Neural cell (in vitro differentiated cells): Measurements from ENCODE around the gene UBL4B. TPM values are rescaled to one million over a fixed set of nuclear protein-coding genes. Genes with fewer than 3 reads are reported as not detected.

Experiments used
- H2AFZ ChIP-seq: fragments of 200-600, 300-800 bp; sonication (generic), shearing (Covaris generic); 2 replicates; pipeline ENCODE4 v1.6.0; 2014; ENCODE audit warnings: low read depth, mild to moderate bottlenecking, antibody characterized with exemption, low read length, moderate library complexity
- H3F3A ChIP-seq: fragments of 200-600 bp; shearing (Covaris generic); 2 replicates; pipeline ENCODE4 v1.6.1; 2016; ENCODE audit warnings: mild to moderate bottlenecking, moderate library complexity, mixed read lengths, antibody characterized with exemption, low read length; ENCODE audit not compliant: insufficient read depth, poor library complexity, severe bottlenecking
- H3K27ac ChIP-seq: fragments of 200-600, 300-800 bp; sonication (generic), shearing (Covaris generic); 2 replicates; pipeline ENCODE4 v1.5.1; 2014; ENCODE audit warnings: mild to moderate bottlenecking, low read length, moderate library complexity
- H3K27me3 ChIP-seq: fragments of 300-800, 200-600 bp; sonication (generic), shearing (Covaris generic); 2 replicates; pipeline ENCODE4 v1.6.0; 2014; ENCODE audit warnings: mild to moderate bottlenecking, low read depth, low read length, moderate library complexity; ENCODE audit not compliant: insufficient read depth
- H3K36me3 ChIP-seq: fragments of 300-800, 200-600 bp; sonication (generic), shearing (Covaris generic); 2 replicates; pipeline ENCODE4 v1.5.1; 2014; ENCODE audit warnings: mild to moderate bottlenecking, antibody characterized with exemption, low read length, moderate library complexity; ENCODE audit not compliant: insufficient read depth
- H3K4me2 ChIP-seq: fragments of 300-800, 200-600 bp; sonication (generic), shearing (Covaris generic); 2 replicates; pipeline ENCODE4 v1.6.0; 2014; ENCODE audit warnings: mild to moderate bottlenecking, low read length
- H3K4me3 ChIP-seq: fragments of 300-800, 200-600 bp; sonication (generic), shearing (Covaris generic); 2 replicates; pipeline ENCODE4 v1.5.1; 2014; ENCODE audit warnings: mild to moderate bottlenecking, low read length, moderate library complexity
- H3K79me2 ChIP-seq: fragments of 200-600 bp; shearing (Covaris generic); replicated peaks from 2 replicates; pipeline ENCODE4 v1.6.0; 2014; ENCODE audit warnings: mild to moderate bottlenecking, low read length, moderate library complexity; ENCODE audit not compliant: insufficient read depth
- H3K9ac ChIP-seq: fragments of 300-800, 200-600 bp; sonication (generic), shearing (Covaris generic); 2 replicates; pipeline ENCODE4 v1.6.1; 2016; ENCODE audit warnings: mild to moderate bottlenecking, low read length, mixed read lengths
- H3K9me2 ChIP-seq: fragments of 200-600 bp; shearing (Covaris generic); 2 replicates; pipeline ENCODE4 v1.6.1; 2016; ENCODE audit warnings: mild to moderate bottlenecking, low read length, mixed read lengths; ENCODE audit not compliant: insufficient read depth
- H3K9me3 ChIP-seq: fragments of 200-600, 300-800 bp; sonication (generic), shearing (Covaris generic); 2 replicates; pipeline ENCODE4 v1.6.1; 2016; ENCODE audit warnings: mild to moderate bottlenecking, mixed run types, low read length, moderate library complexity, mixed read lengths
- H4K20me1 ChIP-seq: fragments of 200-600 bp; shearing (Covaris generic); 2 replicates; pipeline ENCODE4 v1.6.1; 2016; ENCODE audit warnings: mild to moderate bottlenecking, mixed run types; ENCODE audit not compliant: insufficient read depth
- EP300 ChIP-seq: fragments of 450-650 bp; conservative IDR thresholded peaks from 2 replicates; pipeline ENCODE4 v1.6.1; 2014; ENCODE audit warnings: antibody characterized with exemption, mild to moderate bottlenecking, moderate library complexity; ENCODE audit not compliant: poor library complexity, severe bottlenecking
- EZH2 ChIP-seq: fragments of 200-600, 300-800 bp; shearing (Covaris generic), sonication (generic); IDR thresholded peaks from 2 replicates; pipeline ENCODE4 v1.6.1; 2014; ENCODE audit warnings: antibody characterized with exemption, low read length, borderline replicate concordance, mild to moderate bottlenecking; ENCODE audit not compliant: insufficient read depth, poor library complexity, severe bottlenecking
- MXI1 ChIP-seq: fragments of 450-650 bp; conservative IDR thresholded peaks from 2 replicates; pipeline ENCODE4 v1.6.1; 2014; ENCODE audit warnings: antibody characterized with exemption, mild to moderate bottlenecking; ENCODE audit not compliant: poor library complexity, severe bottlenecking
- POLR2AphosphoS5 ChIP-seq: IDR thresholded peaks from 2 replicates; pipeline ENCODE4 v1.6.1; 2012
- RAD21 ChIP-seq: fragments of 450-650 bp; conservative IDR thresholded peaks from 2 replicates; pipeline ENCODE4 v1.6.1; 2014; ENCODE audit warnings: antibody characterized with exemption, mild to moderate bottlenecking, moderate library complexity
- SMC3 ChIP-seq: fragments of 450-650 bp; conservative IDR thresholded peaks from 2 replicates; pipeline ENCODE4 v1.6.1; 2014; ENCODE audit warnings: antibody characterized with exemption, mild to moderate bottlenecking, moderate library complexity; ENCODE audit not compliant: poor library complexity
- TAF1 ChIP-seq: IDR thresholded peaks from 2 replicates; pipeline ENCODE4 v1.6.1; 2012; ENCODE audit warnings: low read depth
- polyA plus RNA-seq: library from polyadenylated mRNA; depleted of rRNA; stranded (reverse); fragments of >200 nt; gene quantifications from 2 replicates; pipeline ENCODE4 v1.2.3, GENCODE V29; 2014
- TF ChIP-seq, protein P1 (sequence below): IDR thresholded peaks from 2 replicates; pipeline ENCODE4 v1.6.1; 2012; ENCODE audit warnings: borderline replicate concordance
- TF ChIP-seq, protein P2 (sequence below): fragments of 450-650 bp; IDR thresholded peaks from 2 replicates; pipeline ENCODE4 v1.5.1; 2014; ENCODE audit warnings: antibody characterized with exemption, mild to moderate bottlenecking, moderate library complexity; ENCODE audit not compliant: poor library complexity, severe bottlenecking

The UBL4B gene
- polyA plus RNA-seq, 1 donor from 2014 or later = not detected

DNA sequence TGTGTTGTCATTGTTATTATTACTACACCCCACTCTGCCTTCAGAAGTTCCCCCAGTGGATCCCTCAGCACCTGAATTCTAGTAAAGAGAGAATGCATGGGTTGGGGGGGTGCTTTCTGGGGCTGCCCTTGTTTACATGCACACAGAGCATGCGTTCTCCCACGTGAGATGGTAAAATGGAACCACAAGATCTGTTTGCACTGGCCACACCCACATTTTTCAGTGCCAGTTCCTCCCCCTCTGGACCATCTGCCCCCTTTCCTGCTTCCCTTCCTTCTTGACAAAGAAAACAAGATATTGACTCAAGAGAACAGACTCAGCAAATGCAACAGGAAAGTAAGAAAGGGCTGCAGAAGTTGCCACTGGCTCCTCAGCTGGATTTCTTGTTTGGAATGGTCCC, 46.9 kb downstream of the UBL4B start:
- Histone ChIP-seq H3K36me3 (no peaks in the 10 kb centered on the region), H4K20me1 (no peaks in the 10 kb centered on the region), H3K9me2 (no peaks in the 10 kb centered on the region), H3K79me2 (no peaks in the 10 kb centered on the region), H3K4me2 (no peak overlapping the region), H3K9ac (no peak overlapping the region), H3K27ac (no peak overlapping the region), H2AFZ (no peak overlapping the region), H3K9me3 (no peaks in the 10 kb centered on the region), H3F3A (no peaks in the 10 kb centered on the region), H3K4me3 (no peak overlapping the region), H3K27me3 (peaks cover 23% of the 10 kb centered on the region)
- TF ChIP-seq SMC3 (no peak), MXI1 (no peak), POLR2AphosphoS5 (no peak), EP300 (no peak), RAD21 (no peak), EZH2 (no peak), TAF1 (no peak)
- TF ChIP-seq, protein P1, sequence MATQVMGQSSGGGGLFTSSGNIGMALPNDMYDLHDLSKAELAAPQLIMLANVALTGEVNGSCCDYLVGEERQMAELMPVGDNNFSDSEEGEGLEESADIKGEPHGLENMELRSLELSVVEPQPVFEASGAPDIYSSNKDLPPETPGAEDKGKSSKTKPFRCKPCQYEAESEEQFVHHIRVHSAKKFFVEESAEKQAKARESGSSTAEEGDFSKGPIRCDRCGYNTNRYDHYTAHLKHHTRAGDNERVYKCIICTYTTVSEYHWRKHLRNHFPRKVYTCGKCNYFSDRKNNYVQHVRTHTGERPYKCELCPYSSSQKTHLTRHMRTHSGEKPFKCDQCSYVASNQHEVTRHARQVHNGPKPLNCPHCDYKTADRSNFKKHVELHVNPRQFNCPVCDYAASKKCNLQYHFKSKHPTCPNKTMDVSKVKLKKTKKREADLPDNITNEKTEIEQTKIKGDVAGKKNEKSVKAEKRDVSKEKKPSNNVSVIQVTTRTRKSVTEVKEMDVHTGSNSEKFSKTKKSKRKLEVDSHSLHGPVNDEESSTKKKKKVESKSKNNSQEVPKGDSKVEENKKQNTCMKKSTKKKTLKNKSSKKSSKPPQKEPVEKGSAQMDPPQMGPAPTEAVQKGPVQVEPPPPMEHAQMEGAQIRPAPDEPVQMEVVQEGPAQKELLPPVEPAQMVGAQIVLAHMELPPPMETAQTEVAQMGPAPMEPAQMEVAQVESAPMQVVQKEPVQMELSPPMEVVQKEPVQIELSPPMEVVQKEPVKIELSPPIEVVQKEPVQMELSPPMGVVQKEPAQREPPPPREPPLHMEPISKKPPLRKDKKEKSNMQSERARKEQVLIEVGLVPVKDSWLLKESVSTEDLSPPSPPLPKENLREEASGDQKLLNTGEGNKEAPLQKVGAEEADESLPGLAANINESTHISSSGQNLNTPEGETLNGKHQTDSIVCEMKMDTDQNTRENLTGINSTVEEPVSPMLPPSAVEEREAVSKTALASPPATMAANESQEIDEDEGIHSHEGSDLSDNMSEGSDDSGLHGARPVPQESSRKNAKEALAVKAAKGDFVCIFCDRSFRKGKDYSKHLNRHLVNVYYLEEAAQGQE = no peak
- TF ChIP-seq, protein P2, sequence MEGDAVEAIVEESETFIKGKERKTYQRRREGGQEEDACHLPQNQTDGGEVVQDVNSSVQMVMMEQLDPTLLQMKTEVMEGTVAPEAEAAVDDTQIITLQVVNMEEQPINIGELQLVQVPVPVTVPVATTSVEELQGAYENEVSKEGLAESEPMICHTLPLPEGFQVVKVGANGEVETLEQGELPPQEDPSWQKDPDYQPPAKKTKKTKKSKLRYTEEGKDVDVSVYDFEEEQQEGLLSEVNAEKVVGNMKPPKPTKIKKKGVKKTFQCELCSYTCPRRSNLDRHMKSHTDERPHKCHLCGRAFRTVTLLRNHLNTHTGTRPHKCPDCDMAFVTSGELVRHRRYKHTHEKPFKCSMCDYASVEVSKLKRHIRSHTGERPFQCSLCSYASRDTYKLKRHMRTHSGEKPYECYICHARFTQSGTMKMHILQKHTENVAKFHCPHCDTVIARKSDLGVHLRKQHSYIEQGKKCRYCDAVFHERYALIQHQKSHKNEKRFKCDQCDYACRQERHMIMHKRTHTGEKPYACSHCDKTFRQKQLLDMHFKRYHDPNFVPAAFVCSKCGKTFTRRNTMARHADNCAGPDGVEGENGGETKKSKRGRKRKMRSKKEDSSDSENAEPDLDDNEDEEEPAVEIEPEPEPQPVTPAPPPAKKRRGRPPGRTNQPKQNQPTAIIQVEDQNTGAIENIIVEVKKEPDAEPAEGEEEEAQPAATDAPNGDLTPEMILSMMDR = no peak

DNA sequence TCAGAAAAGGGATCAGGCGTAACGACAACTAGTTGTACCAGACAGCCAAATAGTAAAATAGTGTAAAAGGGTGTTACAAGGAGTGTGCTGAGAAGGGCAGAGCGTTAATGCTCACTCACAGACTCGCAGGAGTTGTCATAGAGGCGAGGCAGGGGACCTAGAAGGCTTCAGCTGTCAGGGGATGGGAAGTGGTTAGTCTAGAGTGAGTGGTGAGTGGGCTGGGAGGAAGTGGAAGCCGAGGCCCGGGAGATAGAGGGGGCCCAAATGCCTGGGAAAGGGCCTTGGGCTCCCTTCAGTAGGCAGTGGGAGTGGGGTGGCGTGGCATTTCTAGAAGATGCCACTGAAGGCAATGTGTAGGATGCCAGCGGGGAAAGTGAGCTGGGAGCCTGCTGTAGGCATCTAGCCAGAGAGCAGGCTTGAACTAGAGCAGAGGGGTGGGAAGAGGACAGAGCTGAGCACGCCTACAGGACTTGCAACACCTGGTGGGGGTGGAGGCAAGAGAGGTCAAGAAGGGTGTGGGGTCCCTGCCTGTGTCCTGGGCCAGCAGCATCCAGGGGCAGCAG, 48.4 kb downstream of the UBL4B start:
- Histone ChIP-seq H2AFZ (no peak overlapping the region), H3K79me2 (no peaks in the 10 kb centered on the region), H3K27ac (no peak overlapping the region), H3K4me3 (no peak overlapping the region), H3K36me3 (no peaks in the 10 kb centered on the region), H3F3A (no peaks in the 10 kb centered on the region), H3K9ac (no peak overlapping the region), H3K27me3 (peaks cover 8% of the 10 kb centered on the region), H3K9me2 (no peaks in the 10 kb centered on the region), H3K4me2 (no peak overlapping the region), H4K20me1 (no peaks in the 10 kb centered on the region), H3K9me3 (no peaks in the 10 kb centered on the region)
- TF ChIP-seq TAF1 = no peak
- TF ChIP-seq EP300 = no peak
- TF ChIP-seq SMC3 = no peak
- no peak for TF ChIP-seq EZH2
- TF ChIP-seq, protein P1 = no peak
- TF ChIP-seq RAD21 = no peak
- no peak for TF ChIP-seq POLR2AphosphoS5
- no peak for TF ChIP-seq MXI1
- TF ChIP-seq, protein P2 = no peak
